Fibroblast of mammary gland (primary cell): ENCODE results near the gene ETV5.

Source experiments
- DNase-seq: peaks from one replicate; pipeline ENCODE4 v3.0.0-alpha.2; 2010; ENCODE audit warnings: low read depth
- H3K4me3 ChIP-seq: 2 replicates; pipeline ENCODE4 v1.5.1; 2011; ENCODE audit warnings: low read depth, mild to moderate bottlenecking, low read length, moderate library complexity; ENCODE audit not compliant: control insufficient read depth
- TF ChIP-seq, protein P1 (sequence below): conservative IDR thresholded peaks from 2 replicates; pipeline ENCODE4 v1.5.1; 2011; ENCODE audit warnings: low read depth, low read length, inconsistent platforms; ENCODE audit not compliant: control insufficient read depth, insufficient read depth

Gene ETV5

DNA sequence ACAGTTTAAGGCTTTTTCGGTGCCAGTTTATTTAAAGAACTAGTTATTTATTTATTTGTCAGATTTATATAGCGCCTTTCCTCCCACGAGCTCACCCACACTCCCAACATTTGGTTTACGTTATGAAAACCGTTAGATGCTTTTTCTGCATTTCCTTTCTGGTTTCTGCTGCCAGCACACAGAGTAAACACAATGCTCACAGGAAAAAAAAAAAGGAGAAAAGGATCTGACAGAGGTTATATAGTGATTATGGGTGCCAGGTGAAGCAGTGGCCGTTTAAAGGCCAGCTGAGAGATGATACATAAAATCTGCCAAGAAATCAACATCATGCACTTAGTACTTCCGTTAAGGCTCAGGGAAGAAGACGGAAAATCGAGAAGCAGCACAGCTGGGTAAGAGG lies 37.9 kb downstream of the ETV5 start:
- TF ChIP-seq, protein P1, sequence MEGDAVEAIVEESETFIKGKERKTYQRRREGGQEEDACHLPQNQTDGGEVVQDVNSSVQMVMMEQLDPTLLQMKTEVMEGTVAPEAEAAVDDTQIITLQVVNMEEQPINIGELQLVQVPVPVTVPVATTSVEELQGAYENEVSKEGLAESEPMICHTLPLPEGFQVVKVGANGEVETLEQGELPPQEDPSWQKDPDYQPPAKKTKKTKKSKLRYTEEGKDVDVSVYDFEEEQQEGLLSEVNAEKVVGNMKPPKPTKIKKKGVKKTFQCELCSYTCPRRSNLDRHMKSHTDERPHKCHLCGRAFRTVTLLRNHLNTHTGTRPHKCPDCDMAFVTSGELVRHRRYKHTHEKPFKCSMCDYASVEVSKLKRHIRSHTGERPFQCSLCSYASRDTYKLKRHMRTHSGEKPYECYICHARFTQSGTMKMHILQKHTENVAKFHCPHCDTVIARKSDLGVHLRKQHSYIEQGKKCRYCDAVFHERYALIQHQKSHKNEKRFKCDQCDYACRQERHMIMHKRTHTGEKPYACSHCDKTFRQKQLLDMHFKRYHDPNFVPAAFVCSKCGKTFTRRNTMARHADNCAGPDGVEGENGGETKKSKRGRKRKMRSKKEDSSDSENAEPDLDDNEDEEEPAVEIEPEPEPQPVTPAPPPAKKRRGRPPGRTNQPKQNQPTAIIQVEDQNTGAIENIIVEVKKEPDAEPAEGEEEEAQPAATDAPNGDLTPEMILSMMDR: no peak
- DNase-seq: peak; percentile 42
- H3K4me3 ChIP-seq: no peak overlapping the region

- no peak for DNase-seq
- H3K4me3 ChIP-seq: no peak overlapping the region
- TF ChIP-seq, protein P1: no peak
Measured at GRCh38 chr3:186070550-186070949, 38.3 kb downstream of the ETV5 start.

- DNase-seq: no peak
- TF ChIP-seq, protein P1: no peak
Measured at GRCh38 chr3:186070133-186070532, 38.8 kb downstream of the ETV5 start.

DNA sequence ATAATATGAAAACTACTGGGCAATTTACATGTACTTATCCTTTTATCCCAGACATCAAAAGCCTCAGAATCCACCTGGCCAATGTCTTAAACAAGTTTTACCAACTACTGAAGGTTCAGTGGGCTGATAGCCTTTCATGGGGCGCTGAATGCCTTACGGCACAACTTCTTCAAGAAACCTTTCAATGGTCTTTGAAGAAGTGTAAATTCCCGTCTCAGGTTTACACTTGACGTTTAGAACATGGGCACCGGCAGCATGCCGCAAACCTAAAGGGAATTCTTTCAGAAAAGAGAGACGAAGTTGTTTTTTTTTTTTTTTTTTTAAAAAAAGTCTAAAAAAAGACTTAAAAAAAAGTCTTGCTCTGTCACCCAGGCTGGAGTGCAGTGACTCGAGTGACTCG lies 39.7 kb downstream of the ETV5 start:
- no peak for DNase-seq
- TF ChIP-seq, protein P1: no peak

More at GRCh38 chr3:186070133-186070532, 38.8 kb downstream of the ETV5 start:
- H3K4me3 ChIP-seq: no peak overlapping the region

DNA sequence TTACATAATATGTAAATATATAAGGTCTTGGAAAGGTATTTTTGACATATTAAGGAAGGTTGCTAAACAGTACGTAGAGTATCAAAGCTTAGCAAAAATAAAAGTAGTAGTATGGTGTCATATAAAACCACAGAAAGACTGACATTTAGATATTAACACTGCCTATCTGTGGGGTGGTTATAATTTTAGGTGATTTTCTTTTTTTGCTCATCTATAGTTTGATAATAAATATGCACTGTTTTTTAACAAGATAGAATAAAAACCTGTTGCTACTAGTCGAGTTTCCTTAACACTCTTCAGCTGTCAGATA lies 40.7 kb downstream of the ETV5 start:
- no peak for DNase-seq
- TF ChIP-seq, protein P1: no peak
- H3K4me3 ChIP-seq: no peak overlapping the region

More for the DNA sequence above, 39.7 kb downstream of the ETV5 start:
- H3K4me3 ChIP-seq: no peak overlapping the region

DNA sequence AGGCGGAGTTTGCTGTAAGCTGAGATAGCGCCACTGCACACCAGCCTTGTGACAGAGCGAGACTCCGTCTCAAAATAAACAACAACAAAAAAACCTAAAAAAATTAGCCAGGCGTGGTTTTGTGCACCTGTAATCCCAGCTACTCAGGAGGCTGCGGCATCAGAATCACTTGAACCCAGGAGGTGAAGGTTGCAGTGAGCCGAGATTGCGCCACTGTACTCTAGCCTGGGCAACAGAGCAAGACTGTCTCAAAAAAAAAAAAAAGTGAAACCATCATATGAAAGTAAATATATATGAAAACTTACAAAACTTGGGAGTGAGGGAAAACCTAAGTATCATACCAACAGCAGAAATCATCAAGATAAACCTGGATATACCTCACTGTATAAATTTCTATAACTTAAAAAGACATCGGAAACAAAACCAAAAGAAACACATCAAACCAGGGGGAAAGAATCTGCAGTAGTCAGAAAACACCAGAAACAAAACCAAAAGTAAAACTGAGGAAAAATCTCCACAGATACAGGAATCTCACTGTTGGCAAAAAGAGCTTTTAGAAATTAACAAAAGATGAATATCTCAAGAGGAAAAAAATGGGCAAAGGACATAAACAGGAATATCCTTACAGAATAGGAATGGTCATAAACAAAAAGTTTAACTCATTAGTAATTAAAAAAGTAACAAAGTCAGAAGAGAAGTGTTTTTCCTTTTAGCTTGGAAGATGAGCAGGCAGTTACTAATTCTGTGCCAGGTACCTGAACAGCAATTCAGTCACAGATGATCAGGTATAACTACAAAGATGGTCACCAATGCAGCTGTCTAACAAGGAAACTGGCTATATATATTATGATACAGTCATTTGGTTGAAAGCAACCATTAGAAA lies 41.3 kb downstream of the ETV5 start:
- H3K4me3 ChIP-seq: no peak overlapping the region
- TF ChIP-seq, protein P1: no peak
- no peak for DNase-seq
